Measurements from ENCODE around the gene ITPR2.

The ITPR2 gene

DNA sequence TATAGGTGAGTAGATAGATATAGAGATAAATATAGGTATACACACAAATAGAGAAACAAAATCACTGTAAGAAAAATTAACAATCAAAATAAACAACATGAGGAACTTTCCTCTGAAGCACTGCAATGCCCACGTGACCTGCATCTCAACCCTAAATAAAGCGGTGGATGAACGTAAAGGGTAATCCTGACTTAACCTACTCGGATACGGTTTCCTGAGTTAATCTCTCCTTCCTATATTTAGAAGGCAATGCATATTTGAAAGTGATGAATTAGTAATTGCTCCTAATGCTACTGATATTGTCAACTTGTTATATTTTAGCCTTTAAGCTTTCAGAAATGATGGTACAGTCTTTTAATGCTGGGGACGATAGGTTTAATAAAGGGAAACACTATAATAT lies 221.4 kb downstream of the ITPR2 start:
- Histone ChIP-seq H3K27me3 (ENCODE audit: insufficient read depth, poor library complexity, severe bottlenecking) (no peaks in the 10 kb centered on the region), H3K27ac (replicated peaks) (no peak overlapping the region), H3K4me3 (replicated peaks; ENCODE audit: insufficient read depth, low read length) (no peak overlapping the region)
- TF ChIP-seq REST (IDR thresholded peaks at IDR 0.05; ENCODE audit: insufficient replicate concordance, low read depth) (no peak), GABPA (IDR thresholded peaks at IDR 0.05; ENCODE audit: low read depth) (no peak), POLR2AphosphoS5 (IDR thresholded peaks at IDR 0.05; ENCODE audit: low read depth) (no peak), SPI1 (IDR thresholded peaks at IDR 0.05; ENCODE audit: borderline replicate concordance, low read depth) (no peak)
- TF ChIP-seq, protein P1, sequence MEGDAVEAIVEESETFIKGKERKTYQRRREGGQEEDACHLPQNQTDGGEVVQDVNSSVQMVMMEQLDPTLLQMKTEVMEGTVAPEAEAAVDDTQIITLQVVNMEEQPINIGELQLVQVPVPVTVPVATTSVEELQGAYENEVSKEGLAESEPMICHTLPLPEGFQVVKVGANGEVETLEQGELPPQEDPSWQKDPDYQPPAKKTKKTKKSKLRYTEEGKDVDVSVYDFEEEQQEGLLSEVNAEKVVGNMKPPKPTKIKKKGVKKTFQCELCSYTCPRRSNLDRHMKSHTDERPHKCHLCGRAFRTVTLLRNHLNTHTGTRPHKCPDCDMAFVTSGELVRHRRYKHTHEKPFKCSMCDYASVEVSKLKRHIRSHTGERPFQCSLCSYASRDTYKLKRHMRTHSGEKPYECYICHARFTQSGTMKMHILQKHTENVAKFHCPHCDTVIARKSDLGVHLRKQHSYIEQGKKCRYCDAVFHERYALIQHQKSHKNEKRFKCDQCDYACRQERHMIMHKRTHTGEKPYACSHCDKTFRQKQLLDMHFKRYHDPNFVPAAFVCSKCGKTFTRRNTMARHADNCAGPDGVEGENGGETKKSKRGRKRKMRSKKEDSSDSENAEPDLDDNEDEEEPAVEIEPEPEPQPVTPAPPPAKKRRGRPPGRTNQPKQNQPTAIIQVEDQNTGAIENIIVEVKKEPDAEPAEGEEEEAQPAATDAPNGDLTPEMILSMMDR (IDR thresholded peaks at IDR 0.05; ENCODE audit: insufficient read depth, low read length) = no peak
- no peak for DNase-seq (ENCODE audit: low read depth in 1 of 2, low spot score in 1 of 2)

DNA sequence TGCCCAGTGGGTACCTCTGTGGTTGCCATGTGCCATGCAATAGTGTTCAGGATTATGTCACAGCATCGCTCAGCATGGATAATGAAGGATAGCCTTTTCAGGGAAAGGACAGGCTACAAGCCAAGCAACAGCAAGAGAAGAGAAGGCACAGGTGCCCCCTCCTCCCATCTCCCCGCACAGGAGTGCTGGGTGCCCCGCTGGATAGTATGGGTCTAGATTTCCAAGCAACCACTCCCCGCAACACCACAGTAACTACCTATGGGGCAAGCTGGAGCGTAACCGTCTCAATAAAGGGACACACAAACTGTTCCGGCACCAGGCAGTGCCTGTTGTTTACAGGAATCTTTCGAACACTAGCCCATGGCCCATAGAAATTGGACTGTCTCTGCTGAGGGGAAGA lies 222.2 kb downstream of the ITPR2 start:
- DNase-seq (ENCODE audit: low read depth in 1 of 2, low spot score in 1 of 2) = no peak
- no peaks in the 10 kb centered on the region for H3K27me3 ChIP-seq (ENCODE audit: insufficient read depth, poor library complexity, severe bottlenecking)
- no peak overlapping the region for H3K27ac ChIP-seq (replicated peaks)
- TF ChIP-seq, protein P1 (IDR thresholded peaks at IDR 0.05; ENCODE audit: insufficient read depth, low read length) = no peak
- TF ChIP-seq GABPA (IDR thresholded peaks at IDR 0.05; ENCODE audit: low read depth) (no peak), REST (IDR thresholded peaks at IDR 0.05; ENCODE audit: insufficient replicate concordance, low read depth) (no peak), SPI1 (IDR thresholded peaks at IDR 0.05; ENCODE audit: borderline replicate concordance, low read depth) (no peak), POLR2AphosphoS5 (IDR thresholded peaks at IDR 0.05; ENCODE audit: low read depth) (no peak)
- H3K4me3 ChIP-seq (replicated peaks; ENCODE audit: insufficient read depth, low read length) = no peak overlapping the region

- no peaks in the 10 kb centered on the region for H3K27me3 ChIP-seq (ENCODE audit: insufficient read depth, poor library complexity, severe bottlenecking)
- no peak for DNase-seq (ENCODE audit: low read depth in 1 of 2, low spot score in 1 of 2)
- no peak overlapping the region for H3K27ac ChIP-seq (replicated peaks)
- no peak for TF ChIP-seq POLR2AphosphoS5 (IDR thresholded peaks at IDR 0.05; ENCODE audit: low read depth)
- no peak for TF ChIP-seq SPI1 (IDR thresholded peaks at IDR 0.05; ENCODE audit: borderline replicate concordance, low read depth)
- TF ChIP-seq, protein P1 (IDR thresholded peaks at IDR 0.05; ENCODE audit: insufficient read depth, low read length) = no peak
- no peak for TF ChIP-seq GABPA (IDR thresholded peaks at IDR 0.05; ENCODE audit: low read depth)
- TF ChIP-seq REST (IDR thresholded peaks at IDR 0.05; ENCODE audit: insufficient replicate concordance, low read depth) = no peak
- H3K4me3 ChIP-seq (replicated peaks; ENCODE audit: insufficient read depth, low read length) = no peak overlapping the region
Measured at GRCh38 chr12:26609986-26610385, 223.0 kb downstream of the ITPR2 start.

Measured in HL-60 (cell line).